Measurements from ENCODE around the gene CACNA2D4. TPM values are rescaled to one million over a fixed set of nuclear protein-coding genes. Genes with fewer than 3 reads are reported as not detected.
A peak's percentile ranks its signal among the peaks of the same experiment; 100 is the strongest.

CACNA2D4 gene
- total RNA-seq, 1 donor from 2014 or later = 2.8 TPM

GRCh38 chr12:1915082-1915968 is 3.1 kb downstream of the CACNA2D4 start:
- ChIA-PET CTCF (interaction anchor here (0.8 kb wide), 1 partner anchor 25 kb away, joined by 4 read pairs; no protein-coding TSS in a partner anchor), POLR2A (no interaction called here)
- H3K9me3 Mint-ChIP-seq = no peaks in the 10 kb centered on the region
- peaks cover 32% of the 10 kb centered on the region for H3K4me1 Mint-ChIP-seq
- no peak for TF ChIP-seq CTCF (IDR thresholded peaks at IDR 0.05)
- intact Hi-C loops (cut with micrococcal nuclease) = no loop called here
- no peak overlapping the region for H3K4me3 Mint-ChIP-seq
- DNase-seq (no peak), ATAC-seq (ENCODE audit: low read depth) (peak; percentile 25)
- H3K27ac Mint-ChIP-seq = no peak overlapping the region
- H3K27me3 Mint-ChIP-seq = peaks cover 9% of the 10 kb centered on the region
- H3K36me3 Mint-ChIP-seq (ENCODE audit: low read depth) = no peaks in the 10 kb centered on the region

GRCh38 chr12:1914114-1914911 is 4.1 kb downstream of the CACNA2D4 start:
- Mint-ChIP-seq H3K36me3 (ENCODE audit: low read depth) (no peaks in the 10 kb centered on the region), H3K27ac (no peak overlapping the region), H3K27me3 (peaks cover 13% of the 10 kb centered on the region), H3K9me3 (no peaks in the 10 kb centered on the region), H3K4me1 (peaks cover 29% of the 10 kb centered on the region), H3K4me3 (no peak overlapping the region)
- ChIA-PET POLR2A (interaction anchor here (1.1 kb wide), 1 partner anchor 10 kb away, joined by 3 read pairs; no protein-coding TSS in a partner anchor), CTCF (interaction anchor here (1.3 kb wide), 1 partner anchor 26 kb away, joined by 4 read pairs; no protein-coding TSS in a partner anchor)
- no peak for TF ChIP-seq CTCF (IDR thresholded peaks at IDR 0.05)
- intact Hi-C loops (cut with micrococcal nuclease) = no loop called here
- DNase-seq = no peak
- no peak for ATAC-seq (ENCODE audit: low read depth)

GRCh38 chr12:1913377-1914113 is 4.9 kb downstream of the CACNA2D4 start:
- POLR2A ChIA-PET = interaction anchor here (1.1 kb wide), 1 partner anchor 10 kb away, joined by 3 read pairs; no protein-coding TSS in a partner anchor
- CTCF ChIA-PET = interaction anchor here (1.3 kb wide), 1 partner anchor 27 kb away, joined by 4 read pairs; no protein-coding TSS in a partner anchor
- TF ChIP-seq CTCF (IDR thresholded peaks at IDR 0.05) = no peak
- Mint-ChIP-seq H3K27me3 (peaks cover 15% of the 10 kb centered on the region), H3K4me3 (no peak overlapping the region), H3K9me3 (no peaks in the 10 kb centered on the region), H3K4me1 (peaks cover 23% of the 10 kb centered on the region), H3K36me3 (ENCODE audit: low read depth) (no peaks in the 10 kb centered on the region), H3K27ac (no peak overlapping the region)
- intact Hi-C loops (cut with micrococcal nuclease) = no loop called here
- ATAC-seq (ENCODE audit: low read depth) (no peak), DNase-seq (no peak)

GRCh38 chr12:1912580-1913376 is 5.7 kb downstream of the CACNA2D4 start:
- Mint-ChIP-seq H3K36me3 (ENCODE audit: low read depth) (no peaks in the 10 kb centered on the region), H3K4me3 (no peak overlapping the region), H3K27me3 (peaks cover 16% of the 10 kb centered on the region), H3K9me3 (peaks cover under 1% of the 10 kb centered on the region), H3K27ac (no peak overlapping the region), H3K4me1 (peaks cover 21% of the 10 kb centered on the region)
- no peak for ATAC-seq (ENCODE audit: low read depth)
- intact Hi-C loops (cut with micrococcal nuclease) = no loop called here
- TF ChIP-seq CTCF (IDR thresholded peaks at IDR 0.05) = no peak
- DNase-seq = no peak
- ChIA-PET POLR2A (no interaction called here), CTCF (no interaction called here)
